Gastrocnemius medialis (tissue), 4 donors: ENCODE data around the gene CACNA2D2.

Experiments
- CTCF ChIP-seq, 5 experiments: fragments of 450-650 bp in 3 of 5; fragments of 200-600 bp in 2 of 5; sonication (generic) in 2 of 5; IDR thresholded peaks in 4 of 5; conservative IDR thresholded peaks in 1 of 5; 1 replicate in 4 of 5; 2 replicates in 1 of 5; pipeline ENCODE4 v1.5.1; 2016 to 2019; ENCODE audit warnings: antibody characterized with exemption in 5 of 5, mild to moderate bottlenecking in 3 of 5, moderate library complexity in 3 of 5
- POLR2A ChIP-seq, 2 donors: fragments of 450-650 bp; IDR thresholded peaks; one replicate each; pipeline ENCODE4 v1.6.1; 2017; ENCODE audit warnings: antibody characterized with exemption in 2 of 2, mild to moderate bottlenecking in 2 of 2, moderate library complexity in 2 of 2

DNA sequence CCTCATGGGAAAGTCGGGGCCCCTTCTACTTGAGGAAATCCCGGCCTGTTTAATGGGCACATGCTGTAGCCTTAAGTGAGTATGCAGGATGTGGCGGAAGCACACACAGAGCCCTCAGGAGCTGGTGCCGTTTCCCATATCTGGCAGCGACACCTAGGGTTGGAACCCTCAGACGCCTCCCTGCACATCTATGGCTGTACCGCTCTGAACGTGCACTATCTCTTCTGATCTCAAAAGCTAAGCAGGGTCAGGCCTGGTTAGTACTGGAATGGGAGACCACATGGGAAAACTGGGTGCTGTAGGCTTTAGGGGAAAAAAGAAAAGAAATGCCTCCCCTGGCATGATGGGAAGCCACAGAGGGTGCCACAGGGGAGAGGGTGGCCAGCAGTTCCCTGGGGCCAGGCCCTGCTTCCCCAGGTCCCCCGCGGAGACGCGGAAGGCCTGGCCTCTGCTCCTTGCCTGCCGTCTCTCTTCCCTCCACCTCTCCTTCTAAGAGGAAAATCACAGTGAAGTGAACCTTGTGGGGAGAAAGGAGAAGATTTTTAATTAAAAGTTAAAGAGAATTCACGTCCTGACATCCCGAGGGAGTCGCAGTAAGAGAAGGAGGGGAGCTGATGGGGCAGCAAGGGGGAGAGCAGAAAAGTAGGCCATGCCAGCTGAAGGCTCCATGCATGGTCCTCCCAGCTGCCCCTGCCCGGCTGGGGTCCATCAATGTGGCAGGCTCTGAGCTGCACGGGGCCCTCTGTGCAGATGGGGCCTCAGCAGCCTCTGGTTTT, 83.7 kb downstream of the CACNA2D2 start:
- no peak for TF ChIP-seq POLR2A (IDR thresholded peaks at IDR 0.05)
- TF ChIP-seq CTCF (IDR thresholded peaks at IDR 0.05 in 4 of 5, conservative IDR thresholded peaks at IDR 0.05 in 1 of 5), result no peak
